IPS DF 19.7 (cell line): ENCODE measurements around the gene FMNL2.

Experiments
- DNase-seq: peaks from one replicate; pipeline ENCODE4 v3.0.0-alpha.2; 2013; ENCODE audit warnings: low read depth, low spot score

Gene FMNL2

DNA sequence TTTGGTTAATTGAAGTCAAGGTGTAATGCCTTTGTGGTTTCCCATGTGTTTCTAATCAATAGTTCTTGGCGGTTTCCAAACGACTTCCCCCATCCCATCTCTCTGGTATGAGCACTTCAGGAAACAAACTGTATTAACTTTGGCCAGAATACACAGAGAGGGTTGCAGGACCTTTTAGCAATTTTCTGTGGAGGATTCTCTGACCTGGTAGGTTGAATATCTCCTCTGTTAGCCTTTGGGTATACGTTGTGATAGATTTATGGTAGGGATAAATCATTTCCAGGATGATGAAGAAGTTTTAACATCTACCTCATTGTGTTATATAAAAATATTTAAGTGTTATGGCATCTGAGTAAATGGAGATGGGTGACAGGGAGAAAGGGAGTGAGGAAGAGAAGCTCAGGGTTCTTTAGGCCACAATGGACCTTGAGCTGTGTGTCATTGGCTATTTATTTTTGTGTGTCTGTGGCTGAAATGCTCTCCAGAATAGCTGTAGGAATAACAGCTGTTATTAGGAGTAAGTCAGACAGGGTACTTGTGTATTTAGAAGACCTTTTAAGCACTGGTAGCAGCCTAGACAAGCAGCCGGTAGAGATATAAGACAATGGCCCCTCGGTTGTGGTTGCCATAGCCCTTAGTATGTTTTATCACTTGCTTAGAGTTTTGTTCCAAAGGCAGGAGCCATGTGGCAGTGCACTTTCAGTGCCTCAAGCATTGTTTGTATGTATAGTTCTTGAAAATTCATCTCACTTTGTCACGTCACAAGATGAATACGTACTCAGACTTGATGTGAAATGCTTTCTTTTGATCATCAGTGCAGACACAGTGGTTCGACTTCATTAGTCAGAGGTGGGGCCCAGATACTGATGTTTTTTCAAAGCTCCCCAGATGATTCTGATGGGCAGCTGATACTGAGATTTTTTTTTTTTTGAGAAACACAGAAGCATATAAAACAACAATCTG lies 91.1 kb downstream of the FMNL2 start:
- no peak for DNase-seq

DNA sequence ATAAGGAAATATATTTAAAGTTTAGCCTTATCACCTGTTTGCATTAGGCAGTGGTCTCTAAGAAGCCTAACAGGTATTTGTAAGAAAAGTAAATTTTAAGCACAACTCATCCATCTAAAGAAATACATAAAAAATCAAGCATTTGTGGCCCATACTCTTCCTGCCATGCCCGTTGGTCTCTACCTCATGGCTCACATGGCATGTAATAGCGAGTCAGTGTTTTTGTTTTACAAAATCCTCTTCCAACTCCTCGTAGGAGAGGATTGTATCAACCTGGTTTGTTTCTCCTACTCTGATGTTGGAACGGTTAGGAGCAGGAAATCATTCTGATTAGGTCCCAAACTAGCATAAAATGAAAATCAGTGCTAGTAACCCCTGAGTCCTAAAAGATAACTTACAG lies 91.8 kb downstream of the FMNL2 start:
- DNase-seq = no peak

DNA sequence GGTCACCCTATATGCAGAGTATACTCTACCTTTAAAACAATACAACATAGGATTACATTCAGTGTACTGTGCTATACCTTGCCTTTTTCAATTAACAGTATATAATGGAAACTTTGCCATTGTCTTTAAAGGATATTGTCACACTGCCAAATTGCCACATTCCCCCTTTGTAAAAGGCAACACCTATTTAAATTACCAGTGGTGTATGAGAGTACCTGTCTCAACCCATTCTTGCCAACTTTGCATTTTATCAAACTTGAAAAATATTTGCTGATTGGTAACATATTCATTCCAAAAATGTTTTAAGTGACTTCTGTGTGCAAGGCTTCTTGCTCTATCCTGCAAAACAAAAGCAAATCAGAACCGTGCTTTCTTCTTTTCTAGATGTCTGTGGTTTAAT lies 92.9 kb downstream of the FMNL2 start:
- DNase-seq = no peak

DNA sequence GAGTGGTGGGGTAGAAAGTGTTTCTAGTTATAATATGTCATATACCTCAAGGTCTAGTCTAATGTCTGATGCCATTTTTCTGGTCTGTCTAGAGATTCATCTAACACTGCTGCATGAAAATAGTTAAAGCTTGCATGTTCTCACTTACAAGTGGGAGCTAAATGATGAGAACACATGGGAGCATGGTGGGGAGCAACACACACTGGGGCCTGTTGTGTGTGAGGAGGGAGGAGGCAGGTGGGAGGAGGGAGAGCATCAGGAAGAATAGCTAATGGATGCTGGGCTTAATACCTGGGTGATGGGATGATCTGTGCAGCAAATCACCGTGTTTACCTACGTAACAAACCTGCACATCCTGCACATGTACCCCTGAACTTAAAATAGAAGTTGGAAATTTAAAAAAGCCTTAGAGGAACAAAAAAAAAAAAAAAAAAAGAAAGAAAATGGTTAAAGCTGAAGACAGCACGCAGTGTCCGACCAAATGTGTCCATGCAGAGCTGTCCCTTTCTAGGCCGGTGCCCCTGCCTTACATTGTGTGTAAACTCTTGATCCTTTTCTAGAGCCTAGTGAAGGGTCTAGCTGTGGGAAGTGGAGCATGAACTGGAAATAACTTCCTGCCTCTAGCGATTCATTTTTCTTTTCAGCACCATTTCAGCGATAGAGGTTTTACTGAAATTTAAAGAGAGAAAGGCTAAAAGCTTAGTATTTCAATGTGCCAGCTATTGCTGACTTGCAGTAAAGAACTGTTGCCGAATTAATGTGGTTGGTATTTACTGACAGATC lies 94.0 kb downstream of the FMNL2 start:
- no peak for DNase-seq

DNA sequence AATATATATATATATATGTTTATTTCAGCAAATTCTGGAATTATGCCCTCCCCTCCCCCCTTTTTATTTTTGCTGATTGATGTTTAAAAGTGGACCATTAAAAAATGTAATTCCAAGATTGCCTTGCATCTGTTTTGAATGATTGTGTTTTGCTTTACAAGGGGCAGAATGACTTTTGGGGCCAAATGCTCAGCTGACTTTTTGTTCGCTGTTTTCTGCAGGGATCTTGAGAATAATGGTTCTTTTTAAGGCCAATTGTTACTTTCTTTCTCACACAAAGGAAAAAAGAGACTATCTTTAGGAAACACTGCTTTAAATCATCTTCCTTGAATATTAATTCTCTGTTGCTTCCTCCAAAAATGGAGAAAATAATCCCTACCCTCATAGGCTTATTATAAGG lies 95.9 kb downstream of the FMNL2 start:
- DNase-seq = no peak

DNA sequence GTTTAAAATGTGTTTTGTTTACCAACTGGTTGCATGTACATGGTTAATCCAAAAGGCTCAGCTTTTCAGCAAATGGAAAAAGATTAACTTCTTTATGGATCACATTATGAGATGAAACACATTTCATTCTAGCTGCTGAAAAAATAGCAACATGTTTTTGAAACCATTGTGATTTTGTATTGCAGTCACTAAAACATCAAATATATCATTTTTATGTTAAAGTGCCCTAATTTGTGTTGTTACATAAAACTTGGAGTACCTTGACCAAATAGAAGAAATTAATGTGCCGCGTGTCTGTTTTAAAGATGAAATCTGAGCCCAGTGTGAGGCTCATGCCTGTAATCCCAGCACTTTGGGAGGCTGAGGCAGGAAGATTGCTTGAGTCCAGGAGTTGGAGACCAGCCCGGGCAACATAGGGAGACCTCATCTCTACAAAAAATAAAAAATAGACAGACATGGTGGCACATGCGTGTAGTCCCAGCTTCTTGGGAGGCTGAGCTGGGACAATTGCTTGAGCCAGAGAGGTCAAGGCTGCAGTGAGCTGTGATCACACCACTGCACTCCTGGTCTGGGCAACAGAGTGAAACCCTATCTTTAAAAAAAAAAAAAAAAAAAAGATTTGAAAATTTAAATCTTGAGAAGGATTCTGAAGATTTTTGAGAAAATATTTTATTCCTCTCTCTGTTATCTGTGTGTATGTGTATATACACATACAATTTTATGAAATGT lies 96.6 kb downstream of the FMNL2 start:
- DNase-seq = no peak

DNA sequence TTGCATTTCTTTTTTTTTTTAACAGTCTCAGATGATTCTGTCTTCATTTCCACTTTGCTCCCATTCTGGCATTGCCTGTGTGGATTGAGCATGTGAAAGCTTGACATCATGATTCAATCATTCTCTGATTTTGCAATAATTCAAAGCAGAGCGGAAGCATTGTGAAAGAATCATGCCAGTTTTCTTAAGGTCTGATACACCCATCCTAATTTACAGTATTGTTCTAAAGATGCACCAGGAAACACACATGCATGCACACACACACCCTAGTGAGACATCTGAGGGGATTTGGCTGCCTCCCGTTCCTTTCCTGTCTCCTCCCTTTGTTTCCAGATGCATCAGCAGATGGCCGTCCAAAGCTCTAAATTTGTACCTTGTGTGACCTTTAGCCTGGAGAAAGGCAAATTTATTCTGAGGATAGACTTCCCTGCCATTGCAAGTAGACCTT lies 97.3 kb downstream of the FMNL2 start:
- no peak for DNase-seq

DNA sequence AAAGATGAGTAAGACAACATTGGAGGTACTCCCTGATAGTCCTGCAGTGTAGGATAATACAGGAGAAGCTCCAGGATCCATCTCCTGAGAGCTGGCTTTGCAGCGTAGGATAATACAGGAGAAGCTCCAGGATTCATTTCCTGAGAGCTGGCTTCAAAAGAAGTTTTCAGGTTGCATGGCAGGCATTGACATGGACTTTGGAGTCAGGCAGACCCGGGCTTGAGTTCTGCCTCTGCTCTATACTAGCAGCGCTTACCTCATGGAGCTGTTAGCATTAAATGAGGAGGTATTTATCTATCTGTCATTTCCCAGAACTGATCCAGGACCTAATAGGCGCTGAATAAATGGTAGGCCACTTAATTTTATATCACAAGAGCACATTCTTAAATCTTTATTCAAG lies 97.8 kb downstream of the FMNL2 start:
- no peak for DNase-seq

DNA sequence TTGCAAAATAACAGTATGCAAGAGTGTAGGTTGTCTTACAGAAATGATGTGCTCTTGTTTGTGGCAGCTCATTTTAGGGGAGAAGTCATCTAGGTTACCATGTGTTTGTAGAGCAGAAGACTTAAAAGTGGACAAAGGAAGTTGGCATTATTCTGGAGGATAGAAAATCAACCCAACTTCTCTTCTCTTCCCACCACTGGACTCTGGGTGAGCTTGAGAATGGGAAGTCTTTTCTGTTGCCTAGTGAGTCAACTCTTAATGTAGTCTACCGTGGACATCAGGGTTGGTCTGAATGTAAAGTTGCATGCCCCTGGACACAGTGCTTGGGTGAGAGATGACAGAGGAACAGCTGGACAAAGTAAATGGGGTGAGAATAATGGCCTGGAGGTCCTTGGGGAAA lies 98.3 kb downstream of the FMNL2 start:
- no peak for DNase-seq

DNA sequence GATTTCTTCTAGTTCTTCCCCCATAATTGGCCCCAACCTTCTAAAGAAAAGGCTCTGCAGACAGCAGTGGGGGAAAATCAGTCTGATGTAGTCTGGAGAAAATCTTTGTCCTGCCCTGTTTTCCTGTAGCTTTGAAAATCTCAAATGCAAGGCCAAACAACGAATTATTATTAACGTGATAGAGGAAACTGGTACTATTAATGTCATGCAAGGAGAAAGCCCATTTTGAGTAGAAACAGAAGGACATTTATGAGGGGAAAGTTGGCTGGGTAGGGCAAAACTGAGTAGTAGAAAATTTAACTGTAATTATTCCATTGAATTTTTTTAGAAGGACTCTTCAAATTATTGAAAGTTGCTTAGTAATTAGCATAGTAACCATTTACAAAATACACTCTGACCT lies 98.8 kb downstream of the FMNL2 start:
- DNase-seq = no peak

DNA sequence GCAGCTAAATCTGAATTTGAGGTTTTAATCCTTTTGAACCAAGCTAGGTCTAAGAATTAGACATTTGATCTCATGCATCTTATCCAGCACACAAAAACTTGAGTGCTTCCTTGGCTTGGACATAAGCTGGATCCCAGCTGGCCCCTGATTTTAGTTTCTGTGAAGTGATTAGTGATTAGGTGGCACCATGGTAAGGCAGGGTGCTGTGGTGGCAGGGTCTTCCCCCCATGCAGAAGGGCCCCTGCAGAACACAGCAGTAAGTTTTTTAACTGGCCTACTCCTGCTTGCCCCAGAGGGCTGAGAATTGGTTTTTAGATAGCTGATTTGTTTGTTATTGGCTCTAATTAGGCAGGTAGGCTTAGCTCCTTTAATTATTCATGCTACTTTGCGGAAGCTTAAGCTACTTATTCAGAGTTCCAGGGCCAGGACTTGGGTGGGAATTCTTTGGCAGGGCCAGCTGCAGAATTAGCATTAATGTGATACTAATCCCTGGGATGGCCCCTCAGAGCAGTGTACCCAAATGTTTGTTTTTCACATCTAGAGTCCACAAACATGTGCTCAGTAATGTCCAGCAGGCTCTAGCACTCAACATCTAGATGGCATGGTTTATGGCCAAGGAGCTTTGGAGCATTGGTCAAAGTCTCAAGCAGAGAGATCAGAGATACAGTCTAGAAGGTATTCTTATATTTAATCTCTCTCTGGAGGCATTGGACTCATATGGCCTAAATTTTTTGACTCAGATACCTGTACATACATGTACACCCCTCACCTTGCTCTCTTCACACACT lies 99.6 kb downstream of the FMNL2 start:
- DNase-seq = no peak

DNA sequence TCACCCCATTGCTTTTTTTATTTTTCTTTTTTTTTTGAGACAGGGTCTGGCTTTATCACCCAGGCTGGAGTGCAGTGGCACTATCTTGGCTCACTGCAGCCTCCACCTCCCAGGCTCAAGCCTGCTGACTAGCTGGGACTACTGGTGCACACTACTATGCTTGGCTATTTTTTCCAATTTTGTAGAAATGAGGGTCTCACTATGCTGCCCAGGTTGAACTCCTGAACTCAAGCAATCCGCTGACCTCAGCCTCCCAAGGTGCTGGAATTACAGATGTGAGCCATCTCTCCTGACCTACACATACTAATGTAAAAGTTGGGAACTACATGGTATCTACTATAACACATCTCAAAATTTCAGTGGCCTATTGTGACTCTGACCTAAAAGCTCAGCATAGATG lies 101.2 kb downstream of the FMNL2 start:
- no peak for DNase-seq

DNA sequence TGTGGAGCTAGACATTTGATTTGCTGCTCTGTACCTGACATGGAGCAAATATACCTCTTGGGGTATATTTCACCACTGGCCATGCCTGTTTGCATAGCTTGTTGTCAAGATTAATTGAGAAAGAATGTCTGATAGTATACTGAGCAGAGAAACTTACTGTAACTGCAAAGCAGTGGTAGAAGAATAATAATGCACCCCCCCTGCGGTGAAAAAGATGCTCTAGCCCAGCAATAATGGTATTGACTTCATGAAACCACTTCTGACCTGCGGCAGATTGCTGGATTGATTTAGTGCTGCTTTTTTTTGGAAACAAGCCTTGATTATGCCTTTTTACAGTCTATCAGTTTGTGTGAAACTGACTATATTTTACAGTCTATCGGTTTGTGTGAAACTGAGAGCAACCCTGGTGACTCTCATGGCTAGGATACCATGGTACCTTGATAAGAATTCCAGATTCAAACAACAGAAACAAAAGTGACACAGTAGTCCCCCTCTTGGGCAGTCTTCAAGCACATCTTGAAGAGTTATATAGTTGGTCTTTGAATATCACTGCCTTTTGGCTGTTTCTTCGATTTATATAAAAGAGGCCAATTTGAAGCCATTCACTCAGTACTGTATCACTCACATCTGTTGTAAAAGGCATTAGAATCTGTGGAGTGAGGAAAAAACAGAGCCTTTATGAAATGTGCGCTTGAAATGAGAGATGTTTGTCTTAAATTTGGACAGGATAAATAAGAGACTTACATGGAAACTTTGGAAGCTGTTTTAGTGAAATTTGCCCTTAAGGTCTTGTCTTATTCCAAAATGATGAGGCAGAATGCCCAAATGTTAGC lies 102.5 kb downstream of the FMNL2 start:
- DNase-seq = no peak

DNA sequence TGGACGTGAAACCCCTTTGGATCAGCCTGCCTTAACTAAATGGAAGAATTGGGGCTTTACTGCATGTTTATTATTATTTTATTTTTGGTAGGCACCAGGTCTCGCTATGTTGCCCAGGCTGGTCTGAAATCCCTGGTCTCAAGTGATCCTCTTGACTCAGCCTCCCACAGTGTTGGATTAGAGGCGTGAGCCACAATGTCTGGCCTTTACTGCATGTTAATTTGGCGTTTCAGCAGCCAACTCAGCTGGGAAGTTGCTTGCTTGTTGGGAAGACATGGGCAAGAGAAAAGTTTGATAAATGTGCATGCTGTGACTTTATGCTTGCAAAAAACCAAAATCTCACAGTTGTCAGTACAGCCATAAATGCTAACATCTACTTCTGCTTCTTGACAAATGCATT lies 105.1 kb downstream of the FMNL2 start:
- DNase-seq = no peak

DNA sequence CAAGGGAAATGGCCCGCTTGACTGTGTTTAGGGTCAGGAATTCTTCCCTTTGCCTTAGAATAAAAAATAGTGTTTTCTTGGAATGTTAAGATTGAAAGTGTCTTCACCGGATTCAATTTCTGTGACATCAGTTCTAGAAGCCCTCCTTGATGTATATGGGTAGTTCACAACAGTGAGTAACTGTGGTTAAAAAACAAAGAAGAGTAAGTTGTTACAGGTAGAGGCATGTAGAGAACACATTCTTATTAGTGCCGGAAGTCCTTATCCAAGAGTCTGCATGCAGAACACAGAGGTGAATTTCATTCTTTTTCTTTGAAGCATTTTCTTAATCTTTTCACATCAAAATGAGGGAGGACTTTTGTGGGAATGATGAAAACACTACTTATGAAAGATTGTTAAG lies 105.5 kb downstream of the FMNL2 start:
- no peak for DNase-seq

DNA sequence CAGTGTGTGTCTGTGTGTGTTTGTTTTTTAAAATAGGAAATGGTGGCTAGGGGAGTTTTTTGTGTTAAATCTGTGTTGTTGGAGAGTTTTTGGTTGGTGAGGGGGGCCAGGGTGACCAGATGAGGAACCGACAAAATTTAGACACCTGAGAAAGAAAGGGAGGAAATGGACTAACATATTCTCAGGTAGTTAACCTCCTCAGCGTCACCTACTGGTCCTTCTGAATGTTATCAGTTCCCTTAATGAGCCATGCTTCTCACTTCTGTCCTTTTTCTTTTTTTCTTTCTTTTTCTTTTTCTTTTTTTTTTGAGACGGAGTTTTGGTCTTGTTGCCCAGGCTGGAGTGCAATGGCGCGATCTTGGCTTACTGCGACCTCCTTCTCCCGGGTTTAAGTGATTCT lies 107.0 kb downstream of the FMNL2 start:
- no peak for DNase-seq

DNA sequence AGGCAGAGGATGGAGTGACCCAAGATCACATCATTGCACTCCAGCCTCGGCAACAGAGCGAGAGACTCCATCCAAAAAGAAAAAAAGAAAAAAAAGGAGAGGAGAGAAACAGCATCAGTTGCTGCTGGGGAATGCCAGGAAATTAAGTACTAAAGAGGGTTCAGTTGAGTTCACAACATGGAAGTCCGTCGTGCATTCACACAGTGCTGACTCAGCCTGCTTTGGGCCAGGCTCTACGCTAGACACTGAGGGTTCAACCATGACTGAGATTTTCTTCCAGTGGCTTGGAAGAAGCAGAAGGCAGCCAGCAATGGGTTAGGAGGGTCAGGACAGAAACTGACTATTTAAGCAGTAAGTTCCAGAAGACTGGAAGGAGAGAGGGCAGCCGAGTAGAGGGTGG lies 108.8 kb downstream of the FMNL2 start:
- no peak for DNase-seq

DNA sequence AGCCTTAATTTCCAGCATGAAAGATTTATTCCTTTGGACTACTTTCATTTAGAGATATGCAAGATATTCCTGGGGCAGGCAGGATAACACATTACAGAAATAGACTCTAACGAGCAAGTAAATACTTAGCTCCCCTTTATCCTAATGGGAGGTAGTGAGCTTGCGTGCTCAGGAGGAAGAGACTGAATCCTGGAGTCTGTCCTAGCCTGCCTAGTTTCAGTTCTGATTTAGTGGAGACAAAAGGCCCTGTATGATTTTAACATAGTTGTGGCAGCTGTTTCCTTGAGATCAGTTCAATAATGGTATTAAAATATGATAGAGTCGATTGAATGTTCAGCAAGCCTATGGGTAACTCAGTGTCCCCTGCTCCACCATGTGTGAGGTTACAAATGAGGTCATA lies 109.5 kb downstream of the FMNL2 start:
- no peak for DNase-seq

DNA sequence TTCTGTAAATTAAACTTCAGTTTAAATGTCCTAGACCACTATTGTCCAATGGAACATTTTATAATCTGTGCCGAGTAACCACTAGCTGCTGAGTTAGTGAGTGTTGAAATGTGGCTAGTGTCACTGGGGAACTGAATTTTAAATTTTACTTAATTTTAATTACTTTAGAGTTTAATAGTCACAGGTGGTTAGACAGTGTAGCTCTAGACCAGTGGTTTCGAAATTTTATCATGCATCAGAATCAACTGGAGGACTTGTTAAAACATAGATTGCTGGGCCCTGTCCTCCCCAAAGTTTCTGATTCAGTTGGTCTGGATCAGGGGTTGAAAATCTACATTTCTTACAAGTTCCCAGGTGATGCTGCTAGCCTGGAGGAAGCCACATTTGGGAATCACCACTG lies 110.4 kb downstream of the FMNL2 start:
- no peak for DNase-seq

DNA sequence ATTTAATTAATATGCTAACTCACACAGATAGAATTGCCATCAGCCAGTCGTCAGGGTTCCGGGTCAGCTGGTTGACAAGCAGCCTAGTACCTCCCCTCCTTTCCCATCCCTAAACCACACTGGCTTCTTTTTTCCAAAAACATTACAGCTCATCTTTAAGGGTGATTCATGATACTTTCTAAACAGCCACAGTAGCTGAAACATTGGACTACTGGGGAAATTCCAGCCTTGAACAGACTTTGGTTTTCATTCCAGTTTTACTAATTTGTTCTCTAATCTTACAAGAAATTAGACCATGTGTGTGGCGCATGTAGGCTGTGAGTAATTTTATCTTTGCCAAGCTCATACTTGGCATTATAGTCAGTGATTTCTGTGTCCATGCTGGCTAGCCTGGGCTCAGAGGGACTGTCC lies 110.8 kb downstream of the FMNL2 start:
- DNase-seq = no peak
